H1 (cell line): ENCODE data around the gene CDK19.

Source experiments
- POLR2A ChIP-seq, 2 experiments: IDR thresholded peaks; 1 replicate in 1 of 2; 2 replicates in 1 of 2; pipeline ENCODE4 v1.6.1; 2011; ENCODE audit warnings: low read depth in 2 of 2, low read length in 2 of 2, mild to moderate bottlenecking in 2 of 2; ENCODE audit errors: control extremely low read depth in 1 of 2
- RAD21 ChIP-seq, 2 experiments: IDR thresholded peaks in 1 of 2; conservative IDR thresholded peaks in 1 of 2; 2 replicates each; pipeline ENCODE4 v1.6.1; 2011; ENCODE audit warnings: low read depth in 2 of 2, low read length in 2 of 2, improper control_type of control experiment in 1 of 2, inconsistent platforms in 1 of 2, mild to moderate bottlenecking in 1 of 2, moderate library complexity in 1 of 2
- TF ChIP-seq, protein P1 (sequence below): fragments of 300-600 bp; sonication (generic); IDR thresholded peaks from 2 replicates; pipeline ENCODE4 v1.7.1; 2012; ENCODE audit warnings: low read length, moderate library complexity, mild to moderate bottlenecking, inconsistent platforms; ENCODE audit not compliant: insufficient replicate concordance

DNA sequence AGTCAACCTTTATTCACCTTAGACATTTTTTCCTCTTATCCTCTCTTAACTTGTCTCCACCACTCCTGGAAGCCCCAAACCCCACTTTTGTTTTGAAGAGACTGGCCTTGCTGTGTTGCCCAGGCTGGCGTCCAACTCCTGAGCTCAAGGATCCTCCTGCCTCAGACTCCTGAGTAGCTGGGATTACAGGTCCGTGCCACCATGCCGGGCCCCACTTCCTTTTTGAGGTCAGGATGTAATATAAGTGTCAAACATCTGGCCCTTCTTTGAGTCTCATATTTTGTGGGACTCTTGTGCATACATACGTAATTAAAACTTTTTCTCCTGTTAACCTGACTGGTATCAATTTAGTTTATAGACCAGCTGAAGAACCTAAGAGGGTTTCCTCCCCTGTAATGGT lies 1.4 kb upstream of the CDK19 start:
- no peak for TF ChIP-seq POLR2A (IDR thresholded peaks at IDR 0.05; ENCODE audit: control extremely low read depth in 1 of 2, low read depth in 2 of 2, low read length in 2 of 2)
- TF ChIP-seq, protein P1, sequence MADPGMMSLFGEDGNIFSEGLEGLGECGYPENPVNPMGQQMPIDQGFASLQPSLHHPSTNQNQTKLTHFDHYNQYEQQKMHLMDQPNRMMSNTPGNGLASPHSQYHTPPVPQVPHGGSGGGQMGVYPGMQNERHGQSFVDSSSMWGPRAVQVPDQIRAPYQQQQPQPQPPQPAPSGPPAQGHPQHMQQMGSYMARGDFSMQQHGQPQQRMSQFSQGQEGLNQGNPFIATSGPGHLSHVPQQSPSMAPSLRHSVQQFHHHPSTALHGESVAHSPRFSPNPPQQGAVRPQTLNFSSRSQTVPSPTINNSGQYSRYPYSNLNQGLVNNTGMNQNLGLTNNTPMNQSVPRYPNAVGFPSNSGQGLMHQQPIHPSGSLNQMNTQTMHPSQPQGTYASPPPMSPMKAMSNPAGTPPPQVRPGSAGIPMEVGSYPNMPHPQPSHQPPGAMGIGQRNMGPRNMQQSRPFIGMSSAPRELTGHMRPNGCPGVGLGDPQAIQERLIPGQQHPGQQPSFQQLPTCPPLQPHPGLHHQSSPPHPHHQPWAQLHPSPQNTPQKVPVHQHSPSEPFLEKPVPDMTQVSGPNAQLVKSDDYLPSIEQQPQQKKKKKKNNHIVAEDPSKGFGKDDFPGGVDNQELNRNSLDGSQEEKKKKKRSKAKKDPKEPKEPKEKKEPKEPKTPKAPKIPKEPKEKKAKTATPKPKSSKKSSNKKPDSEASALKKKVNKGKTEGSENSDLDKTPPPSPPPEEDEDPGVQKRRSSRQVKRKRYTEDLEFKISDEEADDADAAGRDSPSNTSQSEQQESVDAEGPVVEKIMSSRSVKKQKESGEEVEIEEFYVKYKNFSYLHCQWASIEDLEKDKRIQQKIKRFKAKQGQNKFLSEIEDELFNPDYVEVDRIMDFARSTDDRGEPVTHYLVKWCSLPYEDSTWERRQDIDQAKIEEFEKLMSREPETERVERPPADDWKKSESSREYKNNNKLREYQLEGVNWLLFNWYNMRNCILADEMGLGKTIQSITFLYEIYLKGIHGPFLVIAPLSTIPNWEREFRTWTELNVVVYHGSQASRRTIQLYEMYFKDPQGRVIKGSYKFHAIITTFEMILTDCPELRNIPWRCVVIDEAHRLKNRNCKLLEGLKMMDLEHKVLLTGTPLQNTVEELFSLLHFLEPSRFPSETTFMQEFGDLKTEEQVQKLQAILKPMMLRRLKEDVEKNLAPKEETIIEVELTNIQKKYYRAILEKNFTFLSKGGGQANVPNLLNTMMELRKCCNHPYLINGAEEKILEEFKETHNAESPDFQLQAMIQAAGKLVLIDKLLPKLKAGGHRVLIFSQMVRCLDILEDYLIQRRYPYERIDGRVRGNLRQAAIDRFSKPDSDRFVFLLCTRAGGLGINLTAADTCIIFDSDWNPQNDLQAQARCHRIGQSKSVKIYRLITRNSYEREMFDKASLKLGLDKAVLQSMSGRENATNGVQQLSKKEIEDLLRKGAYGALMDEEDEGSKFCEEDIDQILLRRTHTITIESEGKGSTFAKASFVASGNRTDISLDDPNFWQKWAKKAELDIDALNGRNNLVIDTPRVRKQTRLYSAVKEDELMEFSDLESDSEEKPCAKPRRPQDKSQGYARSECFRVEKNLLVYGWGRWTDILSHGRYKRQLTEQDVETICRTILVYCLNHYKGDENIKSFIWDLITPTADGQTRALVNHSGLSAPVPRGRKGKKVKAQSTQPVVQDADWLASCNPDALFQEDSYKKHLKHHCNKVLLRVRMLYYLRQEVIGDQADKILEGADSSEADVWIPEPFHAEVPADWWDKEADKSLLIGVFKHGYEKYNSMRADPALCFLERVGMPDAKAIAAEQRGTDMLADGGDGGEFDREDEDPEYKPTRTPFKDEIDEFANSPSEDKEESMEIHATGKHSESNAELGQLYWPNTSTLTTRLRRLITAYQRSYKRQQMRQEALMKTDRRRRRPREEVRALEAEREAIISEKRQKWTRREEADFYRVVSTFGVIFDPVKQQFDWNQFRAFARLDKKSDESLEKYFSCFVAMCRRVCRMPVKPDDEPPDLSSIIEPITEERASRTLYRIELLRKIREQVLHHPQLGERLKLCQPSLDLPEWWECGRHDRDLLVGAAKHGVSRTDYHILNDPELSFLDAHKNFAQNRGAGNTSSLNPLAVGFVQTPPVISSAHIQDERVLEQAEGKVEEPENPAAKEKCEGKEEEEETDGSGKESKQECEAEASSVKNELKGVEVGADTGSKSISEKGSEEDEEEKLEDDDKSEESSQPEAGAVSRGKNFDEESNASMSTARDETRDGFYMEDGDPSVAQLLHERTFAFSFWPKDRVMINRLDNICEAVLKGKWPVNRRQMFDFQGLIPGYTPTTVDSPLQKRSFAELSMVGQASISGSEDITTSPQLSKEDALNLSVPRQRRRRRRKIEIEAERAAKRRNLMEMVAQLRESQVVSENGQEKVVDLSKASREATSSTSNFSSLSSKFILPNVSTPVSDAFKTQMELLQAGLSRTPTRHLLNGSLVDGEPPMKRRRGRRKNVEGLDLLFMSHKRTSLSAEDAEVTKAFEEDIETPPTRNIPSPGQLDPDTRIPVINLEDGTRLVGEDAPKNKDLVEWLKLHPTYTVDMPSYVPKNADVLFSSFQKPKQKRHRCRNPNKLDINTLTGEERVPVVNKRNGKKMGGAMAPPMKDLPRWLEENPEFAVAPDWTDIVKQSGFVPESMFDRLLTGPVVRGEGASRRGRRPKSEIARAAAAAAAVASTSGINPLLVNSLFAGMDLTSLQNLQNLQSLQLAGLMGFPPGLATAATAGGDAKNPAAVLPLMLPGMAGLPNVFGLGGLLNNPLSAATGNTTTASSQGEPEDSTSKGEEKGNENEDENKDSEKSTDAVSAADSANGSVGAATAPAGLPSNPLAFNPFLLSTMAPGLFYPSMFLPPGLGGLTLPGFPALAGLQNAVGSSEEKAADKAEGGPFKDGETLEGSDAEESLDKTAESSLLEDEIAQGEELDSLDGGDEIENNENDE: no peak
- no peak for TF ChIP-seq RAD21 (IDR thresholded peaks at IDR 0.05 in 1 of 2, conservative IDR thresholded peaks at IDR 0.05 in 1 of 2; ENCODE audit: low read depth in 2 of 2, low read length in 2 of 2)
